NT2/D1 (cell line): Measurements from ENCODE around the gene CORO1C.

Experiments used
- SUZ12 ChIP-seq: IDR thresholded peaks from 2 replicates; pipeline ENCODE4 v1.6.1; 2011; ENCODE audit not compliant: insufficient read length, insufficient read depth; ENCODE audit errors: extremely low read depth
- YY1 ChIP-seq: IDR thresholded peaks from 2 replicates; pipeline ENCODE4 v1.6.1; 2011; ENCODE audit not compliant: insufficient read length, insufficient read depth
- ZNF274 ChIP-seq: IDR thresholded peaks from 2 replicates; pipeline ENCODE4 v1.6.1; 2011; ENCODE audit warnings: mild to moderate bottlenecking, low read depth, low read length

DNA sequence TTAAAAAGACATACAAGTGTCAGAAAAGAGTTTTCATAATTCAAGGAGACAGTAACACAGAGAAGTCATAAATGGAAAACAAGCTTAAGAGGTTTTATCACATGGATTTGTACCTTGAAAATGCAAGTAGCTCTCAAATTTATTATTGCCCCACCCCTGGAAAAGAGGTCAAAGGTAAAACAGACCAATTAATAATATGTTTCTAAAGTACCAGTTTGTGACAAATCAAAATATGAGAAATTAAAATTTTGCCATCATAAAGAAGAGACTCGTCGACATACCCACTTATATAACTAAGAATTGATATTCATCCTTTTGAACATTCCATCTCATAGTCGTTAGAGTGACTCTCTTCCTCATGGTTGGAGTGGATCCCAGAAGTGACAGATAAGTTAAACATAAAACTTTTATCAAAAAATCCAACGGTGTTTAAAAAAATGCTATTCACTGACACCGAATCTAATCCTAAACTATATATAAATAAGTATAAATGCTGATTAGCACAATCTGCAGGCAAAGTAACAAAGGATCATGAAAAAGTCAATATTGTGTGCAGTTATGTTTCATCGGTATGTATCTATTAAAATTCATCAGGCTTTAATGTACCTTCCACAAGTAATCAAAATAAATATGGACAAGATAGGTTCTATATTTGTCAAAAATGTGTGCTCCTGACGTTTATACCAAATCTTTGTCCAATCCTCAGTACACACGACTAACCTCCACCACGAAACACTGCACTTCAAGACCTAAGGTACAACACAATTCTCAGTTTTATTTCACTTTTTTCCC, 2.3 kb downstream of the CORO1C start:
- TF ChIP-seq ZNF274 = no peak
- TF ChIP-seq YY1 = no peak
- no peak for TF ChIP-seq SUZ12
